ENCODE data around the gene MMP15.
"Not testable (repeated sequence)": the region's sequence is repeated elsewhere in the genome, so short reads cannot be mapped to it uniquely, and the experiment has no call there.

DNA sequence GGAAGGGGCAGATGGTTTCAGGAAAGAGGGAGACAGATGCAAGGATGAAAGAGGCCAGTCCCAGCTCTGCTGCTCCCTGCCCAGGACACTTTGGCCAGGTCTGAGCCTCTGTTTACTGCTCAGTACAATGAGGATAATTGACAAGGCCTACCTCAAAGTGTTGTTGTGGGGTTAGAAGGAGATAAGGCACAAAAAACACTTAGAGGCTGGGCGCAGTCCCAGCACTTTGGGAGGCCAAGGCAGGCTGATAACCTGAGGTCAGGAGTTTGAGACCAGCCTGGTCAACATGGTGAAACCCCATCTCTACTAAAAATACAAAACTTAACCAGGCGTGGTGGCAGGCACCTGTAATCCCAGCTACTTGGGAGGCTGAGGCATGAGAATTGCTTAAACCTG is 47.5 kb upstream of the MMP15 start:
- TF ChIP-seq, protein P1, sequence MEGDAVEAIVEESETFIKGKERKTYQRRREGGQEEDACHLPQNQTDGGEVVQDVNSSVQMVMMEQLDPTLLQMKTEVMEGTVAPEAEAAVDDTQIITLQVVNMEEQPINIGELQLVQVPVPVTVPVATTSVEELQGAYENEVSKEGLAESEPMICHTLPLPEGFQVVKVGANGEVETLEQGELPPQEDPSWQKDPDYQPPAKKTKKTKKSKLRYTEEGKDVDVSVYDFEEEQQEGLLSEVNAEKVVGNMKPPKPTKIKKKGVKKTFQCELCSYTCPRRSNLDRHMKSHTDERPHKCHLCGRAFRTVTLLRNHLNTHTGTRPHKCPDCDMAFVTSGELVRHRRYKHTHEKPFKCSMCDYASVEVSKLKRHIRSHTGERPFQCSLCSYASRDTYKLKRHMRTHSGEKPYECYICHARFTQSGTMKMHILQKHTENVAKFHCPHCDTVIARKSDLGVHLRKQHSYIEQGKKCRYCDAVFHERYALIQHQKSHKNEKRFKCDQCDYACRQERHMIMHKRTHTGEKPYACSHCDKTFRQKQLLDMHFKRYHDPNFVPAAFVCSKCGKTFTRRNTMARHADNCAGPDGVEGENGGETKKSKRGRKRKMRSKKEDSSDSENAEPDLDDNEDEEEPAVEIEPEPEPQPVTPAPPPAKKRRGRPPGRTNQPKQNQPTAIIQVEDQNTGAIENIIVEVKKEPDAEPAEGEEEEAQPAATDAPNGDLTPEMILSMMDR (CRISPR knock-in tag; IDR thresholded peaks at IDR 0.05), result not testable (repeated sequence)
- TF ChIP-seq ATRX (CRISPR knock-in tag; IDR thresholded peaks at IDR 0.05; ENCODE audit: borderline replicate concordance), result not testable (repeated sequence)

All from HepG2 (cell line).